Activated CD4-positive, alpha-beta T cell treated with anti-CD3 and anti-CD28 coated beads, Interleukin-2, amount 10 ng/mL, durations not matched to agents 7 days and 5 days (primary cell): ENCODE data around the gene UACA. TPM values are rescaled to one million over a fixed set of nuclear protein-coding genes. Genes with fewer than 3 reads are reported as not detected.
"Not testable (repeated sequence)": the region's sequence is repeated elsewhere in the genome, so short reads cannot be mapped to it uniquely, and the experiment has no call there.

Experiments
- CTCF ChIA-PET: fragments of 350-600 bp; sonication (Branson Sonifier 250); formaldehyde crosslinking; loops from one replicate; lab custom pipeline; 2021; ENCODE audit warnings: antibody characterized with exemption; lab: Charles Lee
- POLR2A ChIA-PET: fragments of 350-600 bp; sonication (Branson Sonifier 250); formaldehyde crosslinking; loops from one replicate; lab custom pipeline; 2021; ENCODE audit warnings: antibody characterized with exemption; lab: Charles Lee
- DNase-seq: peaks from one replicate; pipeline ENCODE4 v3.0.0-alpha.2; 2020
- H3K27ac Mint-ChIP-seq: one replicate; pipeline ENCODE4 v1.8.0; 2021; ENCODE audit warnings: mild to moderate bottlenecking, moderate library complexity, mixed read lengths
- H3K27me3 Mint-ChIP-seq: one replicate; pipeline ENCODE4 v1.8.0; 2021; ENCODE audit warnings: mixed read lengths
- H3K36me3 Mint-ChIP-seq: one replicate; pipeline ENCODE4 v1.8.0; 2021; ENCODE audit warnings: low read depth, mixed read lengths
- H3K4me1 Mint-ChIP-seq: one replicate; pipeline ENCODE4 v1.8.0; 2021; ENCODE audit warnings: mixed read lengths
- H3K4me3 Mint-ChIP-seq: one replicate; pipeline ENCODE4 v1.8.0; 2021; ENCODE audit warnings: mild to moderate bottlenecking, moderate library complexity, mixed read lengths
- H3K9me3 Mint-ChIP-seq: one replicate; pipeline ENCODE4 v1.8.0; 2021; ENCODE audit warnings: mixed read lengths
- total RNA-seq, 2 experiments: library from RNA; stranded (reverse); gene quantifications; one replicate each; pipeline ENCODE4 v1.2.3, GENCODE V29; 2021

UACA gene
- total RNA-seq, 2 experiments from 2014 or later: 3.9 to 4.1 TPM

DNA sequence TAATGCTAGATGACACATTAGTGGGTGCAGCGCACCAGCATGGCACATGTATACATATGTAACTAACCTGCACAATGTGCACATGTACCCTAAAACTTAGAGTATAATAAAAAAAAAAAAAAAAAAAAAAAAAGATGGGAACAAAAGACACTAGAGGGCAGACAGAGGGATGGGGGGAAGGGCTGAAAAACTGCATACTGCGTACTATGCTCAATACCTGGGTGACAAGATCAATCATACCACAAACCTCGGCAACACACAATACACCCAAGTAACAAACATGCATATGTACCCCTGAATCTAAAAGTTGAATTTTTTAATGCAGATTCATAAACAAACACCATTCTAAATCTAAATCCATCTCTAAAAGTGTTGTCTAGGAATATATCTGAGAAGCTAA is 28.3 kb downstream of the UACA start:
- DNase-seq, H3K4me3 Mint-ChIP-seq, POLR2A ChIA-PET, H3K27ac Mint-ChIP-seq, H3K36me3 Mint-ChIP-seq, H3K4me1 Mint-ChIP-seq, H3K27me3 Mint-ChIP-seq, H3K9me3 Mint-ChIP-seq, CTCF ChIA-PET: not testable (repeated sequence)

DNA sequence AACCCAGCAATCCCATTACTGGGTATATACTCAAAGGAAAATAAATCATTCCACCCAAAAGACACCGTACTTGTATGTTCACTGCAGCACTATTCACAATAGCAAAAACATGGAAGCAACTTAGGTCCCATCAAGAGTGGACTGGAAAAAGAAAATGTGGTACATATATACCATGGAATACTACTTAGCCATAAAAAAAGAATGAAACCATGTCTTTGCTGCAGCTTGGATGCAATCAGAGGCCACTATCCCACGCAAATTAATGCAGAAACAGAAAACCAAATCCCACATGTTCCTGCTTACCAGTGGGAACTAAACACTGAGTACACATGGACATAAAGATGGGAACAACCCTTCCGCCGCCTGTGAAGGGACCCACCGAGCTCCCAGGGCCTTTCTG is 34.2 kb downstream of the UACA start:
- H3K36me3 Mint-ChIP-seq: no peaks in the 10 kb centered on the region
- H3K9me3 Mint-ChIP-seq: no peaks in the 10 kb centered on the region
- no peaks in the 10 kb centered on the region for H3K4me1 Mint-ChIP-seq
- ChIA-PET CTCF (no interaction called here), POLR2A (no interaction called here)
- no peak overlapping the region for H3K4me3 Mint-ChIP-seq
- no peak overlapping the region for H3K27ac Mint-ChIP-seq
- H3K27me3 Mint-ChIP-seq: peaks cover 16% of the 10 kb centered on the region
- DNase-seq: no peak

DNA sequence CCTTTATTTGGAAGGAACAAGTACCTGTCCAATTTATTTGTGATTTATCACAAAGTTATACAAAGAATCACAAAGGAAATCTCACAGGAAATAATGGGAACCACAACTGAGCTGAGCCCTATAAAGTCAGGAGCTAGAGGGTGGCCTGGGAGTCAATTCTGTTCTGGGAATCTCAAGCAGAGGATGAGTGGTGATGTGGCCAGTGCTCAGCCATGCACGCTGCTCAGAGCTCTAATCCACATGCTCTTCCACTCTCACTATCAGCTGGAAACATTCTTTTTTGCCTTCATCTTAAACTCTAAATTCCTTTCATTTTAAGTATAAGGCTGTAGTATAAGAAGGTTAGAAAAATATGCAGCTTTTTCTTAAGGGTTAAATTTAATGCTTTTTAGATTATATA is 36.6 kb downstream of the UACA start:
- Mint-ChIP-seq H3K27me3 (peaks cover 19% of the 10 kb centered on the region), H3K27ac (no peak overlapping the region), H3K4me3 (no peak overlapping the region), H3K4me1 (no peaks in the 10 kb centered on the region), H3K36me3 (no peaks in the 10 kb centered on the region), H3K9me3 (no peaks in the 10 kb centered on the region)
- ChIA-PET POLR2A (no interaction called here), CTCF (no interaction called here)
- DNase-seq: no peak

DNA sequence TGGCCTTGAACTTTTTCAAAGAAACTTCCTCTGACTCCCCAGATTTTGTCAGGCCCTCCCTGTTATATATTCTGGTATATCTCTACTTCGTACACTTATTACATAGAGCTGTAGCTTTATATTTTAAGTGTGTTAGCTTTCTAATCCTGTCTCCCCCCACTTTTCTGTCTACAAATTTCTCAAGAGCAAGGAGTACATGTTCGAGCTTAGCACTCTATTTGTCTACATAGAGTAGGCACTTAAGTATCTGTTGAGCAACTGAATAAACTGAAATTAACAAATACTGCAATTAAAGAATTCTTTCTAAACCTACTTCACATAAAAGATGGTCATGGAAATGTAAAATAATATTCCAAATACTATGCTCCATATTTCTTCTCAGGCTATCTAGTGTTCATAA is 39.4 kb downstream of the UACA start:
- Mint-ChIP-seq H3K4me3 (no peak overlapping the region), H3K27me3 (peaks cover 19% of the 10 kb centered on the region), H3K36me3 (no peaks in the 10 kb centered on the region), H3K9me3 (no peaks in the 10 kb centered on the region), H3K4me1 (no peaks in the 10 kb centered on the region), H3K27ac (no peak overlapping the region)
- ChIA-PET CTCF (no interaction called here), POLR2A (no interaction called here)
- DNase-seq: no peak

GRCh38 chr15:70723122-70723422 is 40.3 kb downstream of the UACA start:
- no peaks in the 10 kb centered on the region for H3K9me3 Mint-ChIP-seq
- H3K36me3 Mint-ChIP-seq: no peaks in the 10 kb centered on the region
- H3K27ac Mint-ChIP-seq: no peak overlapping the region
- H3K4me1 Mint-ChIP-seq: no peaks in the 10 kb centered on the region
- no peak overlapping the region for H3K4me3 Mint-ChIP-seq
- peaks cover 18% of the 10 kb centered on the region for H3K27me3 Mint-ChIP-seq
- CTCF ChIA-PET: interaction anchor here (1.1 kb wide), 1 partner anchor 20 kb away, joined by 3 read pairs; no protein-coding TSS in a partner anchor
- no peak for DNase-seq
- POLR2A ChIA-PET: no interaction called here

GRCh38 chr15:70722266-70723121 is 40.9 kb downstream of the UACA start:
- Mint-ChIP-seq H3K27me3 (peaks cover 14% of the 10 kb centered on the region), H3K4me1 (no peaks in the 10 kb centered on the region), H3K27ac (no peak overlapping the region), H3K36me3 (no peaks in the 10 kb centered on the region), H3K4me3 (no peak overlapping the region), H3K9me3 (no peaks in the 10 kb centered on the region)
- ChIA-PET CTCF (interaction anchor here (0.7 to 1.1 kb wide), 2 partner anchors 21 to 40 kb away, joined by 3 read pairs; no protein-coding TSS in a partner anchor), POLR2A (no interaction called here)
- no peak for DNase-seq

DNA sequence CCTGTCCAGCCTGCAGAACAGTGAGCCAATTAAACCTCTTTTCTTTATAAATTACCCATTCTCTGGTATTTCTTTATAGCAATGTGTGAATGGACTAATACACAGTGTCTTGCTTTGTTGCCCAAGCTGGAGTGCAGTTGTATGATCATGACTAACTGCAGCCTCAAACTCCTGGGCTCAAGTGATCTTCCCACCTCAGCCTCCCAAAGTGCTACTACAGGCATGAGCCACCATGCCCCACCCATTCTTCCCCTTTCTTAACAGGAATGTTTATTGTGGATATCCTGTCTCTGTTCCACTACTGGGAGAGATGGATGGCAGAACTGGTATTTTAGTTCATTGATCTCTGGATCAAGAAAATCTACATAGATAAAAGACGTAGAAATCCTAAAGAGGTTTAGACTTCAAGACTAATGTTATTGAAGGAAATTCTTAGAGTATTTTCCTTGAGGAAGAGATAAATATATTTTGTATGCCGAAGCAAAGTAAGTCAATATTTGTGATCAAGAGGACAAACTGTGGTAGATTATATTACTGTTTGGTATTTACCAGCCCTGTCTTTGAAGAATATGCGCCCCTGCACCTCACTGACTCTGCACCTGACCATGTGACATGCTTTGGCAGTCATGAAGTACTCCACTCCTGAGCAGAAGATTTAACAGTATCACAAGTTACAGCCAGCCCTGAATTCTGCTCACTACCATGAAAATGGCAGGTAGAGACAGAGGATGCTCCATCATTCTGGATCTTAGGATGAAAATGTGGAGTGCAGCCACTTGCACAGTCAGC is 42.9 kb downstream of the UACA start:
- Mint-ChIP-seq H3K27ac (no peak overlapping the region), H3K4me1 (no peaks in the 10 kb centered on the region), H3K36me3 (no peaks in the 10 kb centered on the region), H3K4me3 (no peak overlapping the region), H3K9me3 (no peaks in the 10 kb centered on the region), H3K27me3 (peaks cover 12% of the 10 kb centered on the region)
- ChIA-PET CTCF (no interaction called here), POLR2A (no interaction called here)
- DNase-seq: no peak

- Mint-ChIP-seq H3K4me3 (no peak overlapping the region), H3K9me3 (no peaks in the 10 kb centered on the region), H3K27ac (no peak overlapping the region), H3K4me1 (peaks cover 2% of the 10 kb centered on the region), H3K36me3 (no peaks in the 10 kb centered on the region), H3K27me3 (peaks cover 22% of the 10 kb centered on the region)
- POLR2A ChIA-PET: no interaction called here
- DNase-seq: no peak
- CTCF ChIA-PET: interaction anchor here (0.5 kb wide), 1 partner anchor 396 kb away, joined by 5 read pairs; no protein-coding TSS in a partner anchor
Observed at GRCh38 chr15:70717237-70717793, 46.0 kb downstream of the UACA start.

GRCh38 chr15:70715840-70716485 is 47.4 kb downstream of the UACA start:
- POLR2A ChIA-PET: no interaction called here
- Mint-ChIP-seq H3K27me3 (peaks cover 26% of the 10 kb centered on the region), H3K4me3 (no peak overlapping the region), H3K27ac (no peak overlapping the region), H3K9me3 (no peaks in the 10 kb centered on the region), H3K36me3 (no peaks in the 10 kb centered on the region), H3K4me1 (peaks cover 6% of the 10 kb centered on the region)
- CTCF ChIA-PET: no interaction called here
- DNase-seq: no peak

DNA sequence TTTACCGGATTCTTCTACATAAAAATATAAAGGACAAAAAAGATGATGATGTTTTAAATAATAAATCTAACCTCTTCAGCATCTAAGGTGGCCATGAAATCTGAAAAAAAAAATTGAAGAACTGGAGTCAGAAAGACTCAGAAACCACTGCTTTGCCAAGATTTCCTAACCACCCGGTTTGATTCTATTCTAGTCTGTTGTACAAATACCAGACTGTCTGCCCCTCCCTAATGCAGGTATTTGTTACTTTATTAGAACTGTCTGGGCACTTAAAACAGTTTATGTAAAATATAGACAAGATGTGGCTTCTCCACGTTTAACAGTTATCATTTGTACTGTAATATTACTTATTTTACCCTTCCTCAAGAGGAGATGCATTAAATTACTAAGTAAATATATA is 48.8 kb downstream of the UACA start:
- POLR2A ChIA-PET: no interaction called here
- CTCF ChIA-PET: no interaction called here

DNA sequence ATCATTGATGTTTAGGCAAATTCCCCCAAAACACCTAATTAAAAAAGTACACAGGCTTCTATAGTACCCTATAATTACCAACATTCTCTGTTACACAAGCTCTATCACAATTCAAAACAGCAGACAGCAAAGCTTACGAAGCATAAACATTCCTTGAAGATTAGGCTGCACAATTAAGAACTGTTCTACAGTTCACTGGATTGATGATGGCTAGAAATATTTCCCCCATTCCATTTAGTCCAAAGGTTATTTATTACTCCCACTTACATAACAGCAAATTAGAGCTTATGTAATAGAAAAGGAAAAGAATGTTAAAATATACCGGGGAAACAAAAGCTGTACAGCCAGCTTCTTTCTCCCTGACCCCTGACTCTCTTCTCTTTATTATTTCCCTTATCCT is 49.3 kb downstream of the UACA start:
- no peak overlapping the region for H3K27ac Mint-ChIP-seq
- H3K4me1 Mint-ChIP-seq: peaks cover 6% of the 10 kb centered on the region
- CTCF ChIA-PET: no interaction called here
- POLR2A ChIA-PET: no interaction called here
- H3K27me3 Mint-ChIP-seq: peaks cover 31% of the 10 kb centered on the region
- no peak overlapping the region for H3K4me3 Mint-ChIP-seq
- DNase-seq: no peak
- H3K36me3 Mint-ChIP-seq: no peaks in the 10 kb centered on the region
- H3K9me3 Mint-ChIP-seq: no peaks in the 10 kb centered on the region

More for the DNA sequence above, 48.8 kb downstream of the UACA start:
- H3K4me1 Mint-ChIP-seq: peaks cover 6% of the 10 kb centered on the region
- no peaks in the 10 kb centered on the region for H3K36me3 Mint-ChIP-seq
- no peak overlapping the region for H3K4me3 Mint-ChIP-seq
- peaks cover 30% of the 10 kb centered on the region for H3K27me3 Mint-ChIP-seq
- DNase-seq: no peak
- no peak overlapping the region for H3K27ac Mint-ChIP-seq
- no peaks in the 10 kb centered on the region for H3K9me3 Mint-ChIP-seq

DNA sequence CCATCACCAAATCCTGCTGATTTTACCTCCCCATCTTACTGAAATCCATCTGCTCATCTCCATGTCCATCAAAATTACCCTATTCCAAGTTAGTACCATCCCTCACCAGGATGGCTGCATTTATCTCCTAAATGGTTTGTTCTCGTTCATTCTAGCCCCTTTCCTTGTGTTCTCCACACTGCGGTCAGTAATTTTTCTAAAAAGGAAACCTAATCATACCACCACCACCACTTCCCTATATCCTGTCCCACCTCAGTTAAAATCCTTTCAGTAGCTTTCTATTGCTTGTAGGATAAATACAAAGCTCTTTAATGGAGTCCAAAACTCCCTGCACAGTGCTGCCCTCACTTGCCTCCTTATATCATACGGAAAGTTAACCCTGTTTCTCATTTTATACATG is 51.1 kb downstream of the UACA start:
- H3K36me3 Mint-ChIP-seq: no peaks in the 10 kb centered on the region
- peaks cover 40% of the 10 kb centered on the region for H3K27me3 Mint-ChIP-seq
- H3K27ac Mint-ChIP-seq: no peak overlapping the region
- CTCF ChIA-PET: interaction anchor here (1.1 kb wide), 1 partner anchor 18 kb away, joined by 3 read pairs; no protein-coding TSS in a partner anchor
- POLR2A ChIA-PET: no interaction called here
- H3K9me3 Mint-ChIP-seq: no peaks in the 10 kb centered on the region
- H3K4me1 Mint-ChIP-seq: peaks cover 6% of the 10 kb centered on the region
- H3K4me3 Mint-ChIP-seq: no peak overlapping the region
- DNase-seq: no peak

- CTCF ChIA-PET: no interaction called here
- POLR2A ChIA-PET: no interaction called here
- Mint-ChIP-seq H3K27me3 (peaks cover 48% of the 10 kb centered on the region), H3K36me3 (no peaks in the 10 kb centered on the region), H3K4me3 (no peak overlapping the region), H3K27ac (no peak overlapping the region), H3K9me3 (no peaks in the 10 kb centered on the region), H3K4me1 (peaks cover 6% of the 10 kb centered on the region)
- no peak for DNase-seq
Observed at GRCh38 chr15:70710714-70711113, 52.6 kb downstream of the UACA start.
